ENCODE results near the gene C2orf74. TPM values are rescaled to one million over a fixed set of nuclear protein-coding genes. Genes with fewer than 3 reads are reported as not detected.

C2orf74 gene
- total RNA-seq, 4 donors from 2014 or later, result 3.5 to 11.3 (median 6.2) TPM

- H3K4me3 ChIP-seq (ENCODE audit: low read depth, poor library complexity, severe bottlenecking), result no peak overlapping the region
- TF ChIP-seq, protein P1, sequence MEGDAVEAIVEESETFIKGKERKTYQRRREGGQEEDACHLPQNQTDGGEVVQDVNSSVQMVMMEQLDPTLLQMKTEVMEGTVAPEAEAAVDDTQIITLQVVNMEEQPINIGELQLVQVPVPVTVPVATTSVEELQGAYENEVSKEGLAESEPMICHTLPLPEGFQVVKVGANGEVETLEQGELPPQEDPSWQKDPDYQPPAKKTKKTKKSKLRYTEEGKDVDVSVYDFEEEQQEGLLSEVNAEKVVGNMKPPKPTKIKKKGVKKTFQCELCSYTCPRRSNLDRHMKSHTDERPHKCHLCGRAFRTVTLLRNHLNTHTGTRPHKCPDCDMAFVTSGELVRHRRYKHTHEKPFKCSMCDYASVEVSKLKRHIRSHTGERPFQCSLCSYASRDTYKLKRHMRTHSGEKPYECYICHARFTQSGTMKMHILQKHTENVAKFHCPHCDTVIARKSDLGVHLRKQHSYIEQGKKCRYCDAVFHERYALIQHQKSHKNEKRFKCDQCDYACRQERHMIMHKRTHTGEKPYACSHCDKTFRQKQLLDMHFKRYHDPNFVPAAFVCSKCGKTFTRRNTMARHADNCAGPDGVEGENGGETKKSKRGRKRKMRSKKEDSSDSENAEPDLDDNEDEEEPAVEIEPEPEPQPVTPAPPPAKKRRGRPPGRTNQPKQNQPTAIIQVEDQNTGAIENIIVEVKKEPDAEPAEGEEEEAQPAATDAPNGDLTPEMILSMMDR (IDR thresholded peaks at IDR 0.05), result no peak
- TF ChIP-seq POLR2A (IDR thresholded peaks at IDR 0.05), result no peak
- intact Hi-C loops (cut with DNase I; ENCODE audit: low total_unique reads), result no loop called here
- DNase-seq (ENCODE audit: low spot score in 2 of 2), result no peak
- 68 to 77% methylated on average over 6 of the region's 6 CpGs for WGBS, 2 donors
These were observed 18.7 kb downstream of the C2orf74 start for GRCh38 chr2:61180686-61181085.

DNA sequence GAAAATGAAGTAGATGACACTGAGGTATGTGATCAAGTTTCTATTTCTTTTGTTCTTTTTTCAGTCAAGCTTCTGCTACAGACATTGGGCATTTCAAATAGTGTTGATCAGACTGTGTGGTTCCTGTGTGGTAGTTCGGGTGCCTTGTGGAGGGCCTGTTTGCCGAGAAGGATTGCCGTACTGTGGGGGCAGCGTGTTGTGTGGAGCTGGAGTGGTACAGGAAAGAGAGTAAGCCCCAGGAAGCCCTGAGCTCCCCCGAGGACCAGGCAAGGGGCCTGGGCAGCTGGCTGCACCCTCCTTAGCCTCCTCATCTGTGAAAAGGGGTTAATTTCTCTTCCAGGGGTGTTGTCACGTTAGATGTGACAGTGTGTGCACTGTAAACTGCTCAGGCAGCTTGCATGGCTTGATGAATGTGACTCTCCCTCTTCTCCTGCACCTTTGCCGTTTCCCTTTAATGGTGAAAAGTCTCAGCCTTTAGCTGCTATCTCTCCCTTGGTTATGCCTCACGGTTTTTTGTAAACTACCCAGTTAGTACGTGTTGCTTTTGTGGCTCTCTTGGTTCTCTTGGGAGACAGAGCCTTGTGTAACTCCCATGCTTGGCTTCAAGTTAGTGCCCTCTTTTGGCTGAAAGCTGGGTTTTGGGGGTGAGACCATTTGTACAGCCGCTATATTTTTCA lies 19.5 kb downstream of the C2orf74 start:
- intact Hi-C loops (cut with DNase I; ENCODE audit: low total_unique reads), result no loop called here
- DNase-seq (ENCODE audit: low spot score in 2 of 2), result no peak
- 67 to 69% methylated on average over 10 of the region's 10 CpGs for WGBS, 2 donors
- no peak for TF ChIP-seq POLR2A (IDR thresholded peaks at IDR 0.05)
- TF ChIP-seq, protein P1 (IDR thresholded peaks at IDR 0.05), result no peak
- no peak overlapping the region for H3K4me3 ChIP-seq (ENCODE audit: low read depth, poor library complexity, severe bottlenecking)

- no peak overlapping the region for H3K4me3 ChIP-seq (ENCODE audit: low read depth, poor library complexity, severe bottlenecking)
- 77% methylated on average over 6 of the region's 6 CpGs for WGBS, 2 donors
- DNase-seq (ENCODE audit: low spot score in 2 of 2), result no peak
- intact Hi-C loops (cut with DNase I; ENCODE audit: low total_unique reads), result no loop called here
- TF ChIP-seq, protein P1 (IDR thresholded peaks at IDR 0.05), result no peak
- no peak for TF ChIP-seq POLR2A (IDR thresholded peaks at IDR 0.05)
These were observed 20.0 kb downstream of the C2orf74 start for GRCh38 chr2:61182059-61182383.

GRCh38 chr2:61183795-61184194 lies 21.8 kb downstream of the C2orf74 start:
- DNase-seq (ENCODE audit: low spot score in 2 of 2), result no peak
- 93 to 95% methylated on average over 3 of the region's 3 CpGs for WGBS, 2 donors
- intact Hi-C loops (cut with DNase I; ENCODE audit: low total_unique reads), result no loop called here
- no peak for TF ChIP-seq POLR2A (IDR thresholded peaks at IDR 0.05)
- TF ChIP-seq, protein P1 (IDR thresholded peaks at IDR 0.05), result no peak
- no peak overlapping the region for H3K4me3 ChIP-seq (ENCODE audit: low read depth, poor library complexity, severe bottlenecking)

- TF ChIP-seq, protein P1 (IDR thresholded peaks at IDR 0.05), result no peak
- TF ChIP-seq POLR2A (IDR thresholded peaks at IDR 0.05), result no peak
- DNase-seq (ENCODE audit: low spot score in 2 of 2), result no peak
- H3K4me3 ChIP-seq (ENCODE audit: low read depth, poor library complexity, severe bottlenecking), result no peak overlapping the region
- intact Hi-C loops (cut with DNase I; ENCODE audit: low total_unique reads), result no loop called here
- 93 to 94% methylated on average over 3 of the region's 3 CpGs for WGBS, 2 donors
These were observed 22.3 kb downstream of the C2orf74 start for GRCh38 chr2:61184263-61184662.

GRCh38 chr2:61185231-61185728 lies 23.3 kb downstream of the C2orf74 start:
- intact Hi-C loops (cut with DNase I; ENCODE audit: low total_unique reads), result no loop called here
- DNase-seq (ENCODE audit: low spot score in 2 of 2), result no peak
- no peak for TF ChIP-seq POLR2A (IDR thresholded peaks at IDR 0.05)
- TF ChIP-seq, protein P1 (IDR thresholded peaks at IDR 0.05), result no peak
- H3K4me3 ChIP-seq (ENCODE audit: low read depth, poor library complexity, severe bottlenecking), result no peak overlapping the region

Data from lower leg skin (tissue), 4 donors.